Lower leg skin (tissue), 3 donors: ENCODE results near the gene GAB1.

Source experiments
- CTCF ChIP-seq, 3 donors: fragments of 450-650 bp; IDR thresholded peaks; one replicate each; pipeline ENCODE4 v1.5.1; 2016; ENCODE audit warnings: antibody characterized with exemption in 3 of 3, mild to moderate bottlenecking in 3 of 3, moderate library complexity in 2 of 3
- POLR2A ChIP-seq, 2 donors: fragments of 450-650 bp; IDR thresholded peaks; one replicate each; pipeline ENCODE4 v1.6.1; 2016 to 2017; ENCODE audit warnings: antibody characterized with exemption in 2 of 2, mild to moderate bottlenecking in 1 of 2, moderate library complexity in 1 of 2

- no peak for TF ChIP-seq CTCF (IDR thresholded peaks at IDR 0.05)
- TF ChIP-seq POLR2A (IDR thresholded peaks at IDR 0.05) = no peak
These were observed 161.3 kb downstream of the GAB1 start for GRCh38 chr4:143498021-143498420.
